H1 (cell line): Measurements from ENCODE around the gene TMEM127. TPM values are rescaled to one million over a fixed set of nuclear protein-coding genes. Genes with fewer than 3 reads are reported as not detected.
A peak's percentile ranks its signal among the peaks of the same experiment; 100 is the strongest.

Experiments
- CTCF ChIA-PET: fragments of 300-600 bp; sonication (Branson Sonifier 250); formaldehyde crosslinking; loops from one replicate; lab custom pipeline; 2021; ENCODE audit not compliant: partially characterized antibody; lab: Charles Lee
- POLR2A ChIA-PET: fragments of 300-600 bp; sonication (Branson Sonifier 250); formaldehyde crosslinking; loops from one replicate; lab custom pipeline; 2021; ENCODE audit warnings: inconsistent platforms; ENCODE audit not compliant: partially characterized antibody; lab: Charles Lee
- DNase-seq, 2 experiments: peaks; one replicate each; pipeline versions ENCODE4 v3.0.0 to v3.0.0-alpha.2; 2010 to 2022; ENCODE audit warnings: low spot score in 2 of 2, low read depth in 1 of 2, mixed read lengths in 1 of 2
- FAIRE-seq: peaks from 2 replicates; lab custom pipeline; 2011; peaks lifted over from hg19 to GRCh38; lab: Jason Lieb, UNC
- H2AFZ ChIP-seq: 2 replicates; pipeline ENCODE4 v1.8.1; 2012; ENCODE audit warnings: low read length, inconsistent platforms
- H2AK5ac ChIP-seq: 2 replicates; pipeline ENCODE4 v1.6.1; 2013; ENCODE audit warnings: low read depth, low read length
- H2BK120ac ChIP-seq: replicated peaks from 2 replicates; pipeline ENCODE3; 2013; ENCODE audit warnings: low read depth, low read length, inconsistent platforms
- H2BK12ac ChIP-seq: 2 replicates; pipeline ENCODE4 v1.6.1; 2013; ENCODE audit warnings: low read depth, low read length
- H2BK15ac ChIP-seq: 2 replicates; pipeline ENCODE4 v1.6.1; 2013; ENCODE audit warnings: low read length
- H2BK20ac ChIP-seq: 2 replicates; pipeline ENCODE4 v1.6.1; 2013; ENCODE audit warnings: low read length
- H2BK5ac ChIP-seq: 2 replicates; pipeline ENCODE4 v1.6.1; 2013; ENCODE audit warnings: low read depth, low read length
- H3K14ac ChIP-seq: 2 replicates; pipeline ENCODE4 v1.6.1; 2013; ENCODE audit warnings: inconsistent platforms; ENCODE audit not compliant: insufficient read length
- H3K18ac ChIP-seq: 2 replicates; pipeline ENCODE4 v1.6.1; 2013; ENCODE audit warnings: low read length; ENCODE audit errors: extremely low read depth
- H3K23ac ChIP-seq: 2 replicates; pipeline ENCODE4 v1.6.1; 2013; ENCODE audit warnings: inconsistent platforms; ENCODE audit not compliant: insufficient read length
- H3K23me2 ChIP-seq: 2 replicates; pipeline ENCODE4 v1.6.1; 2013; ENCODE audit warnings: low read depth, low read length
- H3K27ac ChIP-seq: 2 replicates; pipeline ENCODE4 v1.6.1; 2011; ENCODE audit warnings: low read depth, low read length, inconsistent platforms
- H3K27me3 ChIP-seq, 4 experiments: replicated peaks in 1 of 4; 1 replicate in 1 of 4; 2 replicates in 3 of 4; pipeline versions ENCODE4 v1.6.1 to v1.8.1; 2011 to 2013; ENCODE audit warnings: low read length in 3 of 4, mild to moderate bottlenecking in 3 of 4, inconsistent platforms in 2 of 4, mixed read lengths in 2 of 4, moderate library complexity in 1 of 4; ENCODE audit not compliant: control insufficient read depth in 3 of 4, insufficient read depth in 3 of 4; ENCODE audit errors: extremely low read depth in 1 of 4
- H3K36me3 ChIP-seq, 4 experiments: 2 replicates each; pipeline versions ENCODE4 v1.6.1 to v1.8.1; 2011 to 2013; ENCODE audit warnings: mild to moderate bottlenecking in 4 of 4, low read length in 3 of 4, moderate library complexity in 2 of 4, control low read depth in 1 of 4, inconsistent platforms in 1 of 4; ENCODE audit not compliant: insufficient read depth in 4 of 4, control insufficient read depth in 2 of 4
- H3K4ac ChIP-seq: replicated peaks from 2 replicates; pipeline ENCODE3; 2013; ENCODE audit warnings: low read length, low read depth, mixed read lengths, inconsistent platforms; ENCODE audit not compliant: insufficient read length
- H3K4me1 ChIP-seq, 4 experiments: replicated peaks in 1 of 4; 1 replicate in 1 of 4; 2 replicates in 3 of 4; pipeline versions ENCODE4 v1.6.1 to v1.8.1; 2011 to 2013; ENCODE audit warnings: low read length in 3 of 4, inconsistent platforms in 2 of 4, mixed read lengths in 1 of 4; ENCODE audit not compliant: insufficient read depth in 4 of 4, control insufficient read depth in 3 of 4
- H3K4me2 ChIP-seq, 2 experiments: 2 replicates each; pipeline versions ENCODE4 v1.6.1 to v1.8.1; 2011 to 2013; ENCODE audit warnings: low read depth in 2 of 2, low read length in 2 of 2, control low read depth in 1 of 2, inconsistent platforms in 1 of 2, mild to moderate bottlenecking in 1 of 2; ENCODE audit not compliant: insufficient read depth in 1 of 2
- H3K4me3 ChIP-seq, 4 experiments: fragments of 200-600, 300-600 bp in 1 of 4; sonication (generic), shearing (Covaris generic), sonication (Bioruptor Twin) in 1 of 4; 2 replicates each; pipeline versions ENCODE4 v1.5.1 to v1.8.1; 2011 to 2016; ENCODE audit warnings: low read length in 4 of 4, low read depth in 3 of 4, control low read depth in 2 of 4, inconsistent platforms in 2 of 4, mild to moderate bottlenecking in 2 of 4, mixed read lengths in 1 of 4, moderate library complexity in 1 of 4; ENCODE audit not compliant: insufficient read depth in 2 of 4; ENCODE audit errors: extremely low read depth in 1 of 4
- H3K56ac ChIP-seq: replicated peaks from 2 replicates; pipeline ENCODE3; 2013; ENCODE audit warnings: low read depth, mild to moderate bottlenecking, mixed read lengths, low read length, inconsistent platforms; ENCODE audit not compliant: insufficient read length
- H3K79me1 ChIP-seq: 2 replicates; pipeline ENCODE4 v1.6.1; 2013; ENCODE audit warnings: low read depth, low read length, control low read depth
- H3K79me2 ChIP-seq, 2 experiments: 2 replicates each; pipeline versions ENCODE4 v1.6.1 to v1.8.1; 2012 to 2013; ENCODE audit warnings: low read length in 2 of 2, mild to moderate bottlenecking in 2 of 2, inconsistent platforms in 1 of 2; ENCODE audit not compliant: insufficient read depth in 2 of 2, control insufficient read depth in 1 of 2
- H3K9ac ChIP-seq, 4 experiments: replicated peaks in 1 of 4; 1 replicate in 1 of 4; 2 replicates in 3 of 4; pipeline versions ENCODE4 v1.6.1 to v1.8.1; 2011 to 2013; ENCODE audit warnings: low read depth in 3 of 4, low read length in 3 of 4, control low read depth in 2 of 4, mild to moderate bottlenecking in 2 of 4, moderate library complexity in 2 of 4, inconsistent platforms in 1 of 4; ENCODE audit errors: extremely low read depth in 1 of 4
- H3K9me3 ChIP-seq, 2 experiments: 2 replicates each; pipeline versions ENCODE4 v1.6.1 to v1.8.1; 2012 to 2013; ENCODE audit warnings: mild to moderate bottlenecking in 2 of 2, moderate library complexity in 2 of 2, control low read depth in 1 of 2, inconsistent platforms in 1 of 2, low read depth in 1 of 2, low read length in 1 of 2, mixed read lengths in 1 of 2; ENCODE audit not compliant: insufficient read depth in 2 of 2
- H4K20me1 ChIP-seq, 2 experiments: replicated peaks in 1 of 2; 2 replicates each; pipeline versions ENCODE3 to v1.8.1; 2011 to 2013; ENCODE audit warnings: inconsistent platforms in 2 of 2, low read length in 2 of 2, mild to moderate bottlenecking in 1 of 2; ENCODE audit not compliant: insufficient read depth in 2 of 2, control insufficient read depth in 1 of 2
- H4K5ac ChIP-seq: 2 replicates; pipeline ENCODE4 v1.6.1; 2013; ENCODE audit warnings: low read length, low read depth, mixed read lengths, inconsistent platforms; ENCODE audit not compliant: insufficient read length
- H4K8ac ChIP-seq: 2 replicates; pipeline ENCODE4 v1.8.0; 2013; ENCODE audit warnings: mild to moderate bottlenecking, moderate library complexity, low read length, inconsistent platforms; ENCODE audit not compliant: insufficient read depth; ENCODE audit errors: extremely low read depth
- H4K91ac ChIP-seq: replicated peaks from 2 replicates; pipeline ENCODE3; 2013; ENCODE audit warnings: low read length, mixed read lengths, inconsistent platforms; ENCODE audit not compliant: insufficient read length
- CHD2 ChIP-seq: IDR thresholded peaks from 2 replicates; pipeline ENCODE4 v1.6.1; 2012; ENCODE audit warnings: low read length, improper control_type of control experiment
- CTBP2 ChIP-seq: IDR thresholded peaks from 2 replicates; pipeline ENCODE4 v1.7.0; 2011; ENCODE audit warnings: borderline replicate concordance, mild to moderate bottlenecking, moderate library complexity, mixed read lengths, low read length; ENCODE audit not compliant: insufficient read depth, insufficient read length
- EGR1 ChIP-seq: IDR thresholded peaks from 2 replicates; pipeline ENCODE4 v1.6.1; 2011; ENCODE audit warnings: low read depth, low read length, borderline replicate concordance
- EZH2 ChIP-seq: fragments of 200-600 bp; sonication (generic); IDR thresholded peaks from 2 replicates; pipeline ENCODE4 v1.7.1; 2012; ENCODE audit warnings: low read depth, mild to moderate bottlenecking, moderate library complexity, low read length, inconsistent platforms; ENCODE audit not compliant: severe bottlenecking
- JUND ChIP-seq: IDR thresholded peaks from 2 replicates; pipeline ENCODE4 v1.6.1; 2011; ENCODE audit warnings: mild to moderate bottlenecking, improper control_type of control experiment, low read length
- NANOG ChIP-seq: IDR thresholded peaks from 2 replicates; pipeline ENCODE4 v1.6.1; 2011; ENCODE audit warnings: low read length, low read depth, mild to moderate bottlenecking, inconsistent platforms; ENCODE audit not compliant: insufficient read depth, poor library complexity, severe bottlenecking
- NRF1 ChIP-seq: IDR thresholded peaks from 2 replicates; pipeline ENCODE4 v1.6.1; 2011; ENCODE audit warnings: mild to moderate bottlenecking, low read depth, low read length, improper control_type of control experiment
- RBBP5 ChIP-seq: IDR thresholded peaks from 2 replicates; pipeline ENCODE4 v1.7.1; 2012; ENCODE audit warnings: low read depth, mild to moderate bottlenecking, inconsistent platforms, low read length, moderate library complexity, borderline replicate concordance
- RXRA ChIP-seq: IDR thresholded peaks from 2 replicates; pipeline ENCODE4 v1.6.1; 2011; ENCODE audit warnings: low read depth, mild to moderate bottlenecking, low read length, moderate library complexity; ENCODE audit not compliant: insufficient read depth
- TAF7 ChIP-seq: optimal IDR thresholded peaks from 2 replicates; pipeline ENCODE3; 2011; ENCODE audit warnings: low read depth, mild to moderate bottlenecking, inconsistent platforms, low read length, moderate library complexity, borderline replicate concordance
- ZNF274 ChIP-seq: IDR thresholded peaks from 2 replicates; pipeline ENCODE4 v1.7.0; 2012; ENCODE audit warnings: low read length, borderline replicate concordance; ENCODE audit errors: extremely low read depth
- WGBS, 2 experiments: shearing (Covaris generic) in 1 of 2; methylation state at CpG; one replicate each; pipeline versions ENCODE4 v1.1.6 to v1.1.7; 2013 to 2015; ENCODE audit warnings: low lambda C conversion rate in 2 of 2, mixed read lengths in 2 of 2, inconsistent platforms in 1 of 2, low coverage in 1 of 2, missing lambda C conversion rate in 1 of 2; ENCODE audit not compliant: insufficient replicate concordance in 2 of 2, insufficient coverage in 1 of 2, insufficient read length in 1 of 2; ENCODE audit errors: extremely low coverage in 1 of 2, missing lambda C conversion rate in 1 of 2; 5-methylcytosine and 5-hydroxymethylcytosine counted together
- polyA plus RNA-seq, 7 experiments: library from polyadenylated mRNA; depleted of rRNA in 3 of 7; stranded (reverse) in 5 of 7; unstranded in 2 of 7; fragments of >200 nt in 5 of 7; fragments of 200-250 nt in 2 of 7; gene quantifications; 1 replicate in 5 of 7; 2 replicates in 1 of 7; 4 replicates in 1 of 7; pipeline versions ENCODE4 v1.2.1 to v1.2.3, GENCODE V29; 2011 to 2013; ENCODE audit warnings: missing spikeins in 2 of 7, mixed read lengths in 2 of 7
- total RNA-seq: library from RNA; stranded (reverse); fragmentation: NEBNext Ultra II Directional; extraction: Animal tissue kit (Norgen Biotek cat#: 25700); gene quantifications from 2 replicates; pipeline ENCODE4 v1.2.1, GENCODE V29; 2021
- TF ChIP-seq, protein P1 (sequence below): IDR thresholded peaks from 2 replicates; pipeline ENCODE4 v1.6.1; 2011; ENCODE audit warnings: low read length, improper control_type of control experiment

TMEM127 gene
- total and polyA plus RNA-seq, 2 of the 8 experiments (the other 6 are each of a cell fraction or from before 2014, with no cell fraction given), result 25.0 to 41.0 TPM

DNA sequence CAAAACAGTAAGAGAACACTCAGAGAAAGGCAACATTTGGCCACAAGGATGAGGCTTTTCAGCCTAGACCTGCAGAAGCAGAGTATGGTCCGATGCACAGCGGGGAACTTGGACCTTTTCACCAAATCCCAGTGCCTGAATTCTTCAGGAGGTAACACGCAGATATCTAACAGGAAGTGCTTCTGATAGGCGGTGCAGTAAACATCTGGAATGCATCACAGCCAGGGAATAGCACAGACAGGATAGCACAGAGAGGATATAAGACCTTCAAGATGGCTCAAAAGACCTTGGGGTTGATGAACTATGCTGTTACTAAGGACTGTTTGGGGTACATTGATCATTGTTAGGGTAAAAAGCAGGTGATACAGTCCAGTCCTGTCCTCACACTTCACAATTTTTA lies 1.7 kb downstream of the TMEM127 start:
- H3K9me3 ChIP-seq, result no peaks in the 10 kb centered on the region
- WGBS, 2 experiments, result 93% methylated on average over 4 of the region's 4 CpGs; no CpG with 5 or more reads in 1 of the 2 experiments
- H3K27me3 ChIP-seq, result no peaks in the 10 kb centered on the region
- H4K91ac ChIP-seq, result no peak overlapping the region
- H3K23ac ChIP-seq, result no peak overlapping the region
- H3K4ac ChIP-seq, result no peak overlapping the region
- H3K79me1 ChIP-seq, result peaks cover 26% of the 10 kb centered on the region
- H2BK120ac ChIP-seq, result no peak overlapping the region
- CTCF ChIA-PET, result interaction anchor here (0.8 to 2.0 kb wide), 5 partner anchors 10 to 271 kb away, joined by 4 to 9 read pairs (median 4); partner anchors contain the start of gene ASTL
- no peak overlapping the region for H3K27ac ChIP-seq
- H3K4me2 ChIP-seq, result peak overlapping the region; percentile 90 to 99; a peak in 2 of 4 replicates
- no peak overlapping the region for H4K5ac ChIP-seq
- peaks cover 10 to 26% of the 10 kb centered on the region in 2 experiments for H4K20me1 ChIP-seq
- H2AFZ ChIP-seq, result no peak overlapping the region
- no peak overlapping the region for H3K9ac ChIP-seq
- H3K36me3 ChIP-seq, result peaks cover 6 to 19% (median 10%) of the 10 kb centered on the region in 4 experiments
- H2BK12ac ChIP-seq, result no peak overlapping the region
- H3K14ac ChIP-seq, result no peak overlapping the region
- H3K18ac ChIP-seq, result no peak overlapping the region
- peaks cover 0 to 13% (median 3%) of the 10 kb centered on the region in 4 experiments; a peak in 6 of 7 replicates for H3K4me1 ChIP-seq
- H3K79me2 ChIP-seq, result peaks cover 0 to 39% of the 10 kb centered on the region in 2 experiments; a peak in 3 of 4 replicates
- no peak for DNase-seq
- no peak overlapping the region for H4K8ac ChIP-seq
- H3K23me2 ChIP-seq, result peaks cover 11% of the 10 kb centered on the region; the same call in 1 of the 2 replicates
- no peak overlapping the region for H3K56ac ChIP-seq
- H2BK5ac ChIP-seq, result no peak overlapping the region
- POLR2A ChIA-PET, result interaction anchor here (1.1 kb wide), 1 partner anchor 55 kb away, joined by 3 read pairs; no protein-coding TSS in a partner anchor
- no peak overlapping the region for H2BK20ac ChIP-seq
- no peak overlapping the region for H2AK5ac ChIP-seq
- FAIRE-seq, result no peak
- no peak overlapping the region for H3K4me3 ChIP-seq
- no peak overlapping the region for H2BK15ac ChIP-seq
- TF ChIP-seq JUND (no peak), EGR1 (no peak), EZH2 (no peak), CTBP2 (no peak), ZNF274 (no peak), RBBP5 (no peak), RXRA (no peak), TAF7 (no peak), CHD2 (no peak), NANOG (no peak), NRF1 (no peak)
- TF ChIP-seq, protein P1, sequence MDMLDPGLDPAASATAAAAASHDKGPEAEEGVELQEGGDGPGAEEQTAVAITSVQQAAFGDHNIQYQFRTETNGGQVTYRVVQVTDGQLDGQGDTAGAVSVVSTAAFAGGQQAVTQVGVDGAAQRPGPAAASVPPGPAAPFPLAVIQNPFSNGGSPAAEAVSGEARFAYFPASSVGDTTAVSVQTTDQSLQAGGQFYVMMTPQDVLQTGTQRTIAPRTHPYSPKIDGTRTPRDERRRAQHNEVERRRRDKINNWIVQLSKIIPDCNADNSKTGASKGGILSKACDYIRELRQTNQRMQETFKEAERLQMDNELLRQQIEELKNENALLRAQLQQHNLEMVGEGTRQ, result no peak
